Measurements from ENCODE around the gene IL18RAP. TPM values are rescaled to one million over a fixed set of nuclear protein-coding genes. Genes with fewer than 3 reads are reported as not detected.

IL18RAP gene
- total and polyA plus RNA-seq, 9 donors = 0.14 to 0.39 (median 0.27) TPM

DNA sequence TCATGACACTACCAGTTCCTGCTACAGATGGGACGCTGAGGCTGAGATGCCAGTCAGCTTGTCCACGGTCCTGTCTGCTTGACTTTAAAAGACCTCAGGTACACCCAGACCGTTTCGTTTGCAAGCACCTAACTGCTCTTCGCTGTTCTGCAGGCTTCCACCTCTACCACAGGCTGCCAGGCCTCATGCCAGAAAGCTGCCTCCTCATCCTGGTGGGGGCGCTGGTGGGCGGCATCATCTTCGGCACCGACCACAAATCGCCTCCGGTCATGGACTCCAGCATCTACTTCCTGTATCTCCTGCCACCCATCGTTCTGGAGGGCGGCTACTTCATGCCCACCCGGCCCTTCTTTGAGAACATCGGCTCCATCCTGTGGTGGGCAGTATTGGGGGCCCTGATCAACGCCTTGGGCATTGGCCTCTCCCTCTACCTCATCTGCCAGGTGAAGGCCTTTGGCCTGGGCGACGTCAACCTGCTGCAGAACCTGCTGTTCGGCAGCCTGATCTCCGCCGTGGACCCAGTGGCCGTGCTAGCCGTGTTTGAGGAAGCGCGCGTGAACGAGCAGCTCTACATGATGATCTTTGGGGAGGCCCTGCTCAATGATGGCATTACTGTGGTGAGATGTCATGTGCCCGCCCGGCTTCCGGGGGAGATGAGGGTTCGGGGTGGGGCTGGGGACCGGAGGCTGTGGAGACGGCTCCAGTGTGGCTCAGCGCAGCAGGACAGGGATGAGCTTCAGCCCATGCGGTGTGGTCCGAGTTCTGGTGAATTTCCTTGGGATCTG, 55.9 kb downstream of the IL18RAP start:
- no peaks in the 10 kb centered on the region for H3K36me3 ChIP-seq (ENCODE audit: control insufficient read depth, insufficient read depth, low read length)
- no peak overlapping the region for H3K27ac ChIP-seq (ENCODE audit: low read length)
- WGBS (ENCODE audit: insufficient coverage) = 87% methylated on average over 31 of the region's 36 CpGs
- no peaks in the 10 kb centered on the region for H3K9me3 ChIP-seq (replicated peaks; ENCODE audit: control insufficient read depth, low read depth, low read length)
- H3K4me1 ChIP-seq (ENCODE audit: control insufficient read depth, insufficient read depth, low read length) = no peaks in the 10 kb centered on the region
- no peak for DNase-seq
- H3K27me3 ChIP-seq (ENCODE audit: control insufficient read depth, insufficient read depth, low read length) = peaks cover 2% of the 10 kb centered on the region
- H3K4me3 ChIP-seq (ENCODE audit: low read length) = no peak overlapping the region

DNA sequence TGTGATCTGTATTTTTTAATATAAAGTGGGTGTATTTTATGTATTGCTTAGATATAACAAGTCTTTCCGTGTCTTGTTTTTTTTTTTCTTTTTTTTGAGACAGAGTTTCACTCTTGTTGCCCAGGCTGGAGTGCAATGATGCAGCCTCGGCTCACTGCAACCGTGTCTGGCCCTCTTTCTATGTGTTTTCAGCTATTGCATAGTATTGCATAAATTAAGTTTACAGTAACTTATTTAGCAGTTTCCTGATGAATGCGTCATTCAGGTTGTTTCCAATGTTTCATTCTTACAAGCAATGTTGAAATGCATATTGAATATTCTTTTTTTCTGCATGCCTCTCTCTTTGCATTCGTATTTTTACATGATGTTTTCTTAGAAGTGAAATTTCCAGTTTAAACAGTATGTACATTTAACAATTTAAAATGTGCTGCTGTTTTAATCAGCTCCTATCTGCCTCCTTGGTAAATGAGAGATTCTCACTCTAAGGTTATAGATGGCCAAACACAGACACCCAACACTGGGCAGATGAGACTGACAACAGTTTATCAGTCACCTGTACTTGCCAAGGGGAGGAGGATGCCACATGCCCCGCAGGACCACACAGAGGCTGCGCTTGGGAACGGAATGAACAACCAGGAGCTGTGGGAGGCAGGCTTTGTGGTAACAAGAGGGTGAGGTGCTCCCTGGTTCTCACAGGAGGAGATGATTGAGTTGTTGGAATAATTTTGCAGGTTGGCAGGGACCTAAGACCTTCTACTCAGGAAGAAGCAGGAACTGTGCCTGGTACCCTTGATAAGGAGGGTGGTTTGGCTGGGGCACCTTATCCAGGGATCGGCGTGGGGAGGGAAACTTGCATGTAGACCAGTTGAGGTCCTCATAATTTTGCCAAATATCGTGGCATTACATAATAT, 57.6 kb downstream of the IL18RAP start:
- DNase-seq = no peak
- Histone ChIP-seq H3K27me3 (ENCODE audit: control insufficient read depth, insufficient read depth, low read length) (peaks cover 2% of the 10 kb centered on the region), H3K9me3 (replicated peaks; ENCODE audit: control insufficient read depth, low read depth, low read length) (no peaks in the 10 kb centered on the region), H3K4me1 (ENCODE audit: control insufficient read depth, insufficient read depth, low read length) (peaks cover 7% of the 10 kb centered on the region), H3K27ac (ENCODE audit: low read length) (no peak overlapping the region), H3K4me3 (ENCODE audit: low read length) (no peak overlapping the region), H3K36me3 (ENCODE audit: control insufficient read depth, insufficient read depth, low read length) (no peaks in the 10 kb centered on the region)
- WGBS (ENCODE audit: insufficient coverage) = 87% methylated on average over 6 of the region's 11 CpGs

DNA sequence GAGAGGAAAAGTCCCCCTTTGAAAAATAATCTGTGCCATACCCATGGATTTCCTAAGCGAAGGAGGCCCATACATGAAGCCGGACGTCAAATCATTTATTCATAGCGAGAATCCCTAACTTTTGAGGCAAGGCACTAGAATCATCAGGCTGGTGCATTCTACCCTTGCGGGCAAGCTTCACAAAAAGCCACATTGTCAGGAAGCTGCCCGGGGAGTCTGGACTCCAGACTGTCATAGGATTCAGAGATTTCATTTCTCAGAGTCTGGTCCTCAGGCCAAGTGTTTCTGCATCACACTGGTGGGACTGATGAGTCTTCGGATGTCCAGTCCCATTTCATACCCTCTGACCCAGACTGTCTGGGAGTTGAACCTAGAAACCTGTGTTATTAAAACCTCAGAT, 59.0 kb downstream of the IL18RAP start:
- Histone ChIP-seq H3K36me3 (ENCODE audit: control insufficient read depth, insufficient read depth, low read length) (no peaks in the 10 kb centered on the region), H3K27me3 (ENCODE audit: control insufficient read depth, insufficient read depth, low read length) (peaks cover 2% of the 10 kb centered on the region), H3K4me1 (ENCODE audit: control insufficient read depth, insufficient read depth, low read length) (peaks cover 7% of the 10 kb centered on the region), H3K27ac (ENCODE audit: low read length) (no peak overlapping the region), H3K9me3 (replicated peaks; ENCODE audit: control insufficient read depth, low read depth, low read length) (no peaks in the 10 kb centered on the region), H3K4me3 (ENCODE audit: low read length) (no peak overlapping the region)
- no peak for DNase-seq
- 85% methylated on average over 7 of the region's 7 CpGs for WGBS (ENCODE audit: insufficient coverage)

DNA sequence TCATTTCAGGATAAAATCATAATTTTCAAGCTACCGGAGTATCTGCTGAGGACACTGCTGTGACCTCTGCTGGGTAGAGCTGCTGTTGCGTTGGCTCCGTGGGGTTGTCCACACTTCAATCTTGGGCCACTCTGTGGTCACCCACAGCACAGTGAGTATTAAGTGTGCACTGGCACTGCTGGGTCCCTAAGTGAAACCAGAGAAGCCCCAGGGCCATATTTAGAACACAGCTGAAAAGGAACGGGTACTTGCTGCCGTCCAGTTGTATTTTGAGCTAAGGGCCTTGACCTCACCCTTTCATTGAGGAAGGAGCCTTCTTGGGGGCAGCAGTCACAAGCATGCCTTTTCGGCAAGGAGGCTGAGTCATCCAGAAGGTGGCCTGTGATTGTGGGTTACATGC, 60.1 kb downstream of the IL18RAP start:
- peaks cover 2% of the 10 kb centered on the region for H3K27me3 ChIP-seq (ENCODE audit: control insufficient read depth, insufficient read depth, low read length)

DNA sequence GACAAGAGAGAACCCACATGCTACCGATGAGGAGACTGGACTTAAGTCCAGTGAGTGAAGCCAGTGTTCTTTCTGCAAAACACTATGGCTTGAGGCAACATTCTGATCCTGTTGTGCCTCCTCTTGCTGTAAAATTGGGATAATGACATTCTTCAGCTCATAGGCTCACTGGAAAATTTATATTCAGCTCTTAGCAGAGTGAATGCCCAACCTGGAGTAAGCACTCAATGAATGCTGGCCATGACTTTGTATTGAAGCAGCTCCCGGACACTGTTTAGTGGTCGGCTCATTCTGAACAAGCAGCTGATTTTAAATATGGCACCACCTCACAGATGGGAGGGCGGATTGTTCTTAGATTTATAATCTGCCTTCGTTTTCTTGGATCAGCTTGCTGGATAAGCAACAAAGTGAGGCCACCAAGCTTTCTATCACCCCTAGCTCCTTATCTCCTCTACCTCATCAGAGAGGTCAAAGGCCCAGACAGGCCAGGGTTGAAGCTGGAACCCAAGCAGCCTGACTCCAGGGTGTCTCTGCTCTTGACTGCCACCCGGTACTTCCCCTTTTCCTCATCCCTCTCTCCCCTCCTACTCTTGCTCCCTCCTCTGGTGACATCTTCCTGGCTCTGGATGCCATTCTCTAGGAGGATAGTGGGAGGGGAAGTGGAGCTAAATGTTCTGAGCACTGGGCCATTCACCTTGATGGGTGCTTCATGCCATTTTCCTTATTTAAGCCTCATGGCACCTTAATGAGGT, 61.5 kb downstream of the IL18RAP start:
- no peaks in the 10 kb centered on the region for H3K36me3 ChIP-seq (ENCODE audit: control insufficient read depth, insufficient read depth, low read length)
- no peaks in the 10 kb centered on the region for H3K9me3 ChIP-seq (replicated peaks; ENCODE audit: control insufficient read depth, low read depth, low read length)
- H3K4me1 ChIP-seq (ENCODE audit: control insufficient read depth, insufficient read depth, low read length) = peaks cover 7% of the 10 kb centered on the region
- 69% methylated on average over 3 of the region's 6 CpGs for WGBS (ENCODE audit: insufficient coverage)
- peaks cover 2% of the 10 kb centered on the region for H3K27me3 ChIP-seq (ENCODE audit: control insufficient read depth, insufficient read depth, low read length)
- DNase-seq = no peak
- H3K27ac ChIP-seq (ENCODE audit: low read length) = no peak overlapping the region
- no peak overlapping the region for H3K4me3 ChIP-seq (ENCODE audit: low read length)

More for the DNA sequence above, 60.1 kb downstream of the IL18RAP start:
- Histone ChIP-seq H3K9me3 (replicated peaks; ENCODE audit: control insufficient read depth, low read depth, low read length) (no peaks in the 10 kb centered on the region), H3K27ac (ENCODE audit: low read length) (no peak overlapping the region), H3K36me3 (ENCODE audit: control insufficient read depth, insufficient read depth, low read length) (no peaks in the 10 kb centered on the region), H3K4me1 (ENCODE audit: control insufficient read depth, insufficient read depth, low read length) (peaks cover 7% of the 10 kb centered on the region), H3K4me3 (ENCODE audit: low read length) (no peak overlapping the region)
- no peak for DNase-seq
- WGBS (ENCODE audit: insufficient coverage) = 81% methylated on average over 5 of the region's 6 CpGs

DNA sequence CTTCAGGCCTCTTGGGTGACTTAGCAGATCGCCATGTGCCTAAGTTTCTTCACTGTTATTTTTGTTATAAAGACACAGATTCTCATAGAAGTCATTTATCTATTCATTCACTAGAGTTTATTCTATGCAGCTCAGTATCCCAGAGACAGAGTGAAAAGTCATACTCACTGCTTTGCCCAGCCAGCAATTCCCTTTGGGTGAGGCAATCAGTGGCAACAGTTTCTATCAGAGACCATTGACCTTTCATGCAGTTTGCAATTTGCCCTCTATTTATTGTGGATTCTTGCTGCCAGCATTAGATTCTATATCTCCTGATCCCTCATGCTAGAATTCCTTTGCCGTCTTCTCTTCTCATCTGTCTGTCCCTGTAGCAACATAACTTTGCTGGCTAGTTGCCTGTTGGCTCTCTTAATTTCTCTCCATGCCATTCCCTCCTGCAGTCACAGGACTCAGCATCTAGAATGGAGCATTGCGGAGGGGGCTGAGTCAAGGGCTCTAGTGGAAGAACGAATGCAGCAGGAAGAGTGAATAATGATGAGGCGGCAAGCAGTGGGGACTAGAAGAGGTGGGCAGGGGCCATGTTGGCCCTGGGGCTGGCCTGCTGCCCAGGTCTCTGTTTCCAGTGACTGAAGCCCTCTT, 62.3 kb downstream of the IL18RAP start:
- H3K36me3 ChIP-seq (ENCODE audit: control insufficient read depth, insufficient read depth, low read length) = no peaks in the 10 kb centered on the region
- WGBS (ENCODE audit: insufficient coverage) = 67% methylated on average over 1 of the region's 5 CpGs
- H3K27me3 ChIP-seq (ENCODE audit: control insufficient read depth, insufficient read depth, low read length) = peaks cover 2% of the 10 kb centered on the region
- peaks cover 7% of the 10 kb centered on the region for H3K4me1 ChIP-seq (ENCODE audit: control insufficient read depth, insufficient read depth, low read length)
- H3K4me3 ChIP-seq (ENCODE audit: low read length) = no peak overlapping the region
- no peak overlapping the region for H3K27ac ChIP-seq (ENCODE audit: low read length)
- H3K9me3 ChIP-seq (replicated peaks; ENCODE audit: control insufficient read depth, low read depth, low read length) = no peaks in the 10 kb centered on the region
- DNase-seq = peak; percentile 43

DNA sequence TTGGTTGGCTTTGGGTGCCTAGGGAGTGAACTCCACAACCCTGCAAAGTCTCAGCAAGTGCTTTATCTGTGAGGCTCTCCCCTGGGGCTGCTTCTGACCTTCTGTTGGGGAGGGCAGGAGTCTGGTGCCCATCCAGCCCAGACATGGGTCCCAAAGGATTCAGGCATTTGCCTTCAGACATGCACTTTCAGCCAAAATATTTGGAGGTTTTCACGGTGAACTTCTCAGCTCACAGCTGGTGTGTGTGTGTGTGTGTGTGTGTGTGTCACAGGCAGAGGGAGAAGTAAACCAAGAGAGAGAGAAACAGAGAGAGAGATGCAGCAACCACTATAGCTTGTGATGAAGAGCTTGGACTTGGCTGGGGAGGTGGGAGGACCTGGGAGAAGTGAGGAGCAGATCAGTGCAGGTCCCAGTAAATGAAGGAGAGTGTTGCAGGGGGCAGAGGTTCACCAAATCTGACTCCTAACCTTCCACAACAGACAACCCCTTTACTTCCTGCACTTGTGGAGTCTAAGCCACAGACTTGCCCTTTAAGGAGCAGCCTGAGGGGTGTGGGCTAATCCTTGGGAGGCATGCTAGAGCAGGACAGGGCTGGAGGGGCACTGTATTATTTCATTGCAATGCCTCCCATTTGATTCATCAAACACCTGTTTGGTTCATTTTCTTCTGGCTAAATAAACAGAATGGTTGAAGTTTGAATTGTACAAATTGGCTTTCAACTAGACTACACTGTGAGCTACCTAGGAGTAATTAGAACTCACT, 64.2 kb downstream of the IL18RAP start:
- Histone ChIP-seq H3K27me3 (ENCODE audit: control insufficient read depth, insufficient read depth, low read length) (no peaks in the 10 kb centered on the region), H3K4me3 (ENCODE audit: low read length) (no peak overlapping the region), H3K9me3 (replicated peaks; ENCODE audit: control insufficient read depth, low read depth, low read length) (no peaks in the 10 kb centered on the region), H3K27ac (ENCODE audit: low read length) (no peak overlapping the region), H3K36me3 (ENCODE audit: control insufficient read depth, insufficient read depth, low read length) (no peaks in the 10 kb centered on the region), H3K4me1 (ENCODE audit: control insufficient read depth, insufficient read depth, low read length) (peaks cover 7% of the 10 kb centered on the region)
- no peak for DNase-seq
- WGBS (ENCODE audit: insufficient coverage) = no CpG with 5 or more reads among the region's 1 CpG

DNA sequence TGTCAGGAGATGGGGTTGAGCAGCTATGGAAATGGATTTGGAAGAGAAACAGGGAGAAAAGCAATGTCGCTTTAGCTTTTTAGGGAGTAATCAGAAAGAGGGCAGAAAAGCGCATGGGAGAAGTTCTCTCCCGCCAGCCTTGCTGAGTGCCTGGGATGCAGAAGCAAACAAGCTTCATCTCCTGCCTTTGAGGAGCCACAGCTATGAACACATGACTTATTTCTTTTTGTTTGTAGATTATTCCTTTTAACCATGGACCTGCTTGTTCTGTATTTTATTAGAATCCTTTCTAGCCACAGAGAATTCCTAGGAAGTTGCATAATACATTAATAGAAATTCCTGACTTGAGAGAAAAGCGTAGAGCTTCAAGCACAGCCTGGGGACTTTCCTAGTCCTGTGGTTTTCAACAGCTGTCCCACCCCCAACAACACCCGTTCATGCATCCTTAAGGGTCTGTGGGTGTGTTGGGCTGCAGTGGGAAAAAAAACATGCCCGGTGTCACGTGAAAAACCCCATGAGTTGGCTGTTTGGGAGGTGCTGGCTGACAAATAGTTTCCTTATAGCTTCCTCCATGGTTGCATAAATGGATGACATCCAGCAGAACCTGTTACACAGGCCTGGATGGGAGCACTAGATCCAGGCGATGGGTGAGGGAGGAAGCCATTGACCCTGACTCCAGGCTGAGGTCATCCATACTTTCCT, 65.0 kb downstream of the IL18RAP start:
- Histone ChIP-seq H3K27ac (ENCODE audit: low read length) (no peak overlapping the region), H3K27me3 (ENCODE audit: control insufficient read depth, insufficient read depth, low read length) (no peaks in the 10 kb centered on the region), H3K9me3 (replicated peaks; ENCODE audit: control insufficient read depth, low read depth, low read length) (no peaks in the 10 kb centered on the region), H3K36me3 (ENCODE audit: control insufficient read depth, insufficient read depth, low read length) (no peaks in the 10 kb centered on the region), H3K4me3 (ENCODE audit: low read length) (no peak overlapping the region), H3K4me1 (ENCODE audit: control insufficient read depth, insufficient read depth, low read length) (peaks cover 7% of the 10 kb centered on the region)
- WGBS (ENCODE audit: insufficient coverage) = 35% methylated on average over 4 of the region's 8 CpGs
- peak; percentile 21 for DNase-seq

DNA sequence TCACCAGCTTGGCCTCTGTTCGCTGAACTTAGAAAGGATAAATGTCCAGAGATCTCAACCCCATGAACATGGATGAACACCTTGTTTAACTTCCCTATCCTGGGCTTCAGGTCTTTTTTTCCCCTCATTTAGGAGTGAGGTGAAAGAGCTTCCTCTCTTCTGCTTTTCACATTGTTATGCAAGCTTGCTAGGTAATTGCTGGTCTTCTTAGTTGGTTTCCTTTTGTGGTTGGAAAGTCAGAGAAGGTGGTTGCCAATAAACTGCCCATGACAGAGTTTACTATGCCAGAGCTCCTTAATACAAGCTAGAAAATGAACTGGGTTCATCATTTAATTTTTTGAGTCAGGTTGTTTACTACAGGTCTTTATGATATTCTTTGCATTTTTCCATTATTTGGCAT, 66.7 kb downstream of the IL18RAP start:
- Histone ChIP-seq H3K9me3 (replicated peaks; ENCODE audit: control insufficient read depth, low read depth, low read length) (no peaks in the 10 kb centered on the region), H3K4me3 (ENCODE audit: low read length) (no peak overlapping the region), H3K4me1 (ENCODE audit: control insufficient read depth, insufficient read depth, low read length) (peaks cover 6% of the 10 kb centered on the region), H3K27ac (ENCODE audit: low read length) (no peak overlapping the region), H3K27me3 (ENCODE audit: control insufficient read depth, insufficient read depth, low read length) (no peaks in the 10 kb centered on the region), H3K36me3 (ENCODE audit: control insufficient read depth, insufficient read depth, low read length) (no peaks in the 10 kb centered on the region)
- no CpG with 5 or more reads among the region's 1 CpG for WGBS (ENCODE audit: insufficient coverage)
- DNase-seq = no peak

Measured in muscle of leg (tissue), 11 donors.